ENCODE measurements around the gene CD38.
"Not testable (repeated sequence)": the region's sequence is repeated elsewhere in the genome, so short reads cannot be mapped to it uniquely, and the experiment has no call there.

The CD38 gene

GRCh38 chr4:15852524-15852923 is 74.4 kb downstream of the CD38 start:
- peaks cover 4% of the 10 kb centered on the region for H3K36me3 Mint-ChIP-seq (ENCODE audit: low read depth)
- H3K9me3 Mint-ChIP-seq: no peaks in the 10 kb centered on the region
- DNase-seq: no peak
- H3K4me3 Mint-ChIP-seq: no peak overlapping the region
- H3K4me1 Mint-ChIP-seq: peaks cover 2% of the 10 kb centered on the region
- no peak for ATAC-seq
- H3K27me3 Mint-ChIP-seq: peaks cover 2% of the 10 kb centered on the region
- H3K27ac Mint-ChIP-seq: no peak overlapping the region

GRCh38 chr4:15853345-15853744 is 75.2 kb downstream of the CD38 start:
- Mint-ChIP-seq H3K36me3 (ENCODE audit: low read depth) (peaks cover 2% of the 10 kb centered on the region), H3K4me3 (no peak overlapping the region), H3K9me3 (no peaks in the 10 kb centered on the region), H3K27me3 (peaks cover 2% of the 10 kb centered on the region), H3K27ac (no peak overlapping the region), H3K4me1 (peaks cover 2% of the 10 kb centered on the region)
- no peak for ATAC-seq
- no peak for DNase-seq

GRCh38 chr4:15855804-15856475 is 77.8 kb downstream of the CD38 start:
- ATAC-seq: no peak
- peaks cover 2% of the 10 kb centered on the region for H3K27me3 Mint-ChIP-seq

GRCh38 chr4:15861198-15861597 is 83.1 kb downstream of the CD38 start:
- H3K4me1 Mint-ChIP-seq; H3K36me3 Mint-ChIP-seq (ENCODE audit: low read depth); ATAC-seq; H3K9me3 Mint-ChIP-seq; DNase-seq; H3K27me3 Mint-ChIP-seq; H3K4me3 Mint-ChIP-seq; H3K27ac Mint-ChIP-seq: not testable (repeated sequence)

More at GRCh38 chr4:15855804-15856475, 77.8 kb downstream of the CD38 start:
- no peak overlapping the region for H3K27ac Mint-ChIP-seq
- DNase-seq: no peak
- H3K4me3 Mint-ChIP-seq: no peak overlapping the region
- H3K9me3 Mint-ChIP-seq: no peaks in the 10 kb centered on the region
- H3K4me1 Mint-ChIP-seq: no peaks in the 10 kb centered on the region
- no peaks in the 10 kb centered on the region for H3K36me3 Mint-ChIP-seq (ENCODE audit: low read depth)

- H3K4me1 Mint-ChIP-seq: peaks cover 9% of the 10 kb centered on the region
- H3K9me3 Mint-ChIP-seq: no peaks in the 10 kb centered on the region
- peaks cover 2% of the 10 kb centered on the region for H3K27me3 Mint-ChIP-seq
- H3K4me3 Mint-ChIP-seq: no peak overlapping the region
- H3K27ac Mint-ChIP-seq: no peak overlapping the region
- DNase-seq (no peak), ATAC-seq (no peak)
- H3K36me3 Mint-ChIP-seq (ENCODE audit: low read depth): no peaks in the 10 kb centered on the region
These were observed 86.8 kb downstream of the CD38 start for GRCh38 chr4:15864651-15865566.

DNA sequence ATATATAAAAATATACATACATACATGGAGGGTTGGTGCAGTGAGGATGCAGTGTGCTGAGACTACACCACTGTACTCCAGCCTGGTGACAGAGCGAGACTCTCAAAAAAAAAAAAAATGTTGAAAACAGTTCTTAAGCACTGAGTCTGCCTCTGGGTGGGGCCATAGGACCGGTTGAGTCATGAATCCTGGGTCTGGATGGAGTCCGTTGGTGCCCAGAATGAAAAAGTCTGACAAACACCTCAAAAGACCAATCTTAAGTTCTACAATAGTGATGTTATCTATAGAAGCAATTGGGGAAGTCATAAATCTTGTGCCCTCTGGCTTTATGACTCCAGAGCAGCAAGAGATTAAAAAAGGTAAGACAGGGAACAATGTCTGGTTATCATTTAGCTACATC is 90.0 kb downstream of the CD38 start:
- DNase-seq: no peak
- H3K4me3 Mint-ChIP-seq: no peak overlapping the region
- H3K36me3 Mint-ChIP-seq (ENCODE audit: low read depth): no peaks in the 10 kb centered on the region
- peak; percentile 63 for ATAC-seq
- H3K9me3 Mint-ChIP-seq: no peaks in the 10 kb centered on the region
- H3K4me1 Mint-ChIP-seq: peaks cover 7% of the 10 kb centered on the region
- H3K27ac Mint-ChIP-seq: no peak overlapping the region
- H3K27me3 Mint-ChIP-seq: no peaks in the 10 kb centered on the region

DNA sequence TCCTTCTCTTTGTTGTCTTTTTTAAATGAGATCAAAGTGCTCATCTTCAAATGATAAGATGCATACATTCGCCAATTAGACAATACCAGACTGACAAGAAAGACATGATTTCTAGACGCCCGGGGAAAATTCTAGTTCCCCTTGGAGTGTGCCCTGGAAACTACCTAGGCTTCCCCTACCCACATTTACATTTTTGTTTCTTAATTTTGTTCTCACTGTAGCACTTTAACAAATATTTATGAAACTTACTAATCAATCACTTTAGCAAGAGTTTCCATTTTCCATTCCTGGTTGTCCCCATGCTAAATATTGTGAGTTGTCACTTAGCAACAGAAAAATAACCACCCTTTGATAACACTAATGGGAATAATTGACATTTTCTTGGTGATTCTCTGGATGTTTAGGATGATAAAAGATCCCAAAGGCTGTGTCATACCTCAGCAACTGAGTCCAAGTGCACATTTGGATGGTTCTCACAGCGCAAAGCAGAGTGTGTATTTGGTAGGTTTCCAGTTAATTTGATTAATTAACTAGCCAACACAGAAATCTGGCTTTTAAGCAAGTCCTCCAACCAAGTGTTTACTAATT is 90.8 kb downstream of the CD38 start:
- Mint-ChIP-seq H3K36me3 (ENCODE audit: low read depth) (no peaks in the 10 kb centered on the region), H3K4me3 (no peak overlapping the region), H3K27ac (no peak overlapping the region), H3K27me3 (no peaks in the 10 kb centered on the region), H3K4me1 (peaks cover 7% of the 10 kb centered on the region), H3K9me3 (no peaks in the 10 kb centered on the region)
- DNase-seq (no peak), ATAC-seq (no peak)

DNA sequence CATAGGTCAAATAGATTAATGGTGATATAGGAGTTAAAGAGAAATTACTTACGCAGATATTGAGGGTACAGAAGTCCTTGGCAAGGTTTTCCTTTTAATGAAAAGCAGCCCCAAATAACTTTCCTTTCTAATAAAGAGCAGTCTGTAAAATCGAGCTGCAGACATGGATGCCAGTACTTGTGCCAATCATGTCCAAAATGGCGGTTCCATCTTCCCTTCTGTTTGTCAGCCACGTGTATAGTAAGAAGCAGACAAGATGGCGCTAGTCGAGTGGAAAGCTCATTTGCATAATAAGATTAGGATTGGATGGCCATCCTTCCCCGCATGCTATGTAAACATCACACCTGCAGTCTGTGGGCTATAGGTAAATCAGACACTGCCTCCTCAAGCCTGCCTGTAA is 92.0 kb downstream of the CD38 start:
- no peak overlapping the region for H3K4me3 Mint-ChIP-seq
- ATAC-seq: no peak
- H3K9me3 Mint-ChIP-seq: no peaks in the 10 kb centered on the region
- no peak for DNase-seq
- H3K27ac Mint-ChIP-seq: no peak overlapping the region
- H3K4me1 Mint-ChIP-seq: peaks cover 7% of the 10 kb centered on the region
- no peaks in the 10 kb centered on the region for H3K36me3 Mint-ChIP-seq (ENCODE audit: low read depth)
- no peaks in the 10 kb centered on the region for H3K27me3 Mint-ChIP-seq

GRCh38 chr4:15870921-15871664 is 93.0 kb downstream of the CD38 start:
- no peak for ATAC-seq
- DNase-seq: no peak
- no peak overlapping the region for H3K4me3 Mint-ChIP-seq
- H3K27me3 Mint-ChIP-seq: no peaks in the 10 kb centered on the region
- H3K36me3 Mint-ChIP-seq (ENCODE audit: low read depth): no peaks in the 10 kb centered on the region
- no peaks in the 10 kb centered on the region for H3K9me3 Mint-ChIP-seq
- H3K27ac Mint-ChIP-seq: no peak overlapping the region
- H3K4me1 Mint-ChIP-seq: peaks cover 11% of the 10 kb centered on the region

DNA sequence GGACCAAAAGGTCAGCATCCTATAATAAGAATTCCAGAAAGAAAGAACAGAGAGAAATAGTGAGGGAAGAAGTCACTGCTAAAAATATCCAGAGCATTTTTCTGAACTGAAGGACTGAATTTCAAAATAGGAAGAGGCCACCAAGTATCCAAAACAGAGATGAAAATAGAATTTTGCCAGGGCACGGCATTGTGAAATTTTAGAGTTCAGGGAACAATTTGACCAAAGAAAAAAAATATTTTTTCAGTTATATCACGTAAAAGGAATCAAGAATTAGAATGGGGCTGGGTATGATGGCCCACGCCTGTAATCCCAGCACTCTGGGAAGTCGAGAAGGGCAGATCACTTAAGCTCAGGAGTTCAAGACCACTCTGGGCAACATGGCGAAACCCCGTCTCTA is 95.0 kb downstream of the CD38 start:
- Mint-ChIP-seq H3K27ac (no peak overlapping the region), H3K4me1 (peaks cover 11% of the 10 kb centered on the region), H3K9me3 (peaks cover 8% of the 10 kb centered on the region), H3K27me3 (no peaks in the 10 kb centered on the region), H3K36me3 (ENCODE audit: low read depth) (peaks cover 2% of the 10 kb centered on the region), H3K4me3 (no peak overlapping the region)
- ATAC-seq (no peak), DNase-seq (no peak)

GRCh38 chr4:15874671-15875070 is 96.5 kb downstream of the CD38 start:
- peaks cover 4% of the 10 kb centered on the region for H3K4me1 Mint-ChIP-seq
- H3K4me3 Mint-ChIP-seq: no peak overlapping the region
- H3K9me3 Mint-ChIP-seq: peaks cover 12% of the 10 kb centered on the region
- DNase-seq (no peak), ATAC-seq (no peak)
- no peaks in the 10 kb centered on the region for H3K27me3 Mint-ChIP-seq
- no peak overlapping the region for H3K27ac Mint-ChIP-seq
- H3K36me3 Mint-ChIP-seq (ENCODE audit: low read depth): peaks cover 2% of the 10 kb centered on the region

- H3K4me3 Mint-ChIP-seq: no peak overlapping the region
- peaks cover 4% of the 10 kb centered on the region for H3K4me1 Mint-ChIP-seq
- no peak overlapping the region for H3K27ac Mint-ChIP-seq
- DNase-seq: no peak
- peak; percentile 71 for ATAC-seq
- H3K9me3 Mint-ChIP-seq: peaks cover 12% of the 10 kb centered on the region
- peaks cover 2% of the 10 kb centered on the region for H3K36me3 Mint-ChIP-seq (ENCODE audit: low read depth)
- no peaks in the 10 kb centered on the region for H3K27me3 Mint-ChIP-seq
These were observed 97.7 kb downstream of the CD38 start for GRCh38 chr4:15875663-15876460.

GRCh38 chr4:15878011-15878410 is 99.9 kb downstream of the CD38 start:
- H3K27me3 Mint-ChIP-seq: peaks cover 5% of the 10 kb centered on the region
- no peak overlapping the region for H3K27ac Mint-ChIP-seq
- H3K4me1 Mint-ChIP-seq: peaks cover 5% of the 10 kb centered on the region
- no peak overlapping the region for H3K4me3 Mint-ChIP-seq
- peaks cover 2% of the 10 kb centered on the region for H3K36me3 Mint-ChIP-seq (ENCODE audit: low read depth)
- ATAC-seq (no peak), DNase-seq (peak; percentile 5)
- H3K9me3 Mint-ChIP-seq: peaks cover 12% of the 10 kb centered on the region

- DNase-seq (no peak), ATAC-seq (no peak)
- H3K27ac Mint-ChIP-seq: no peak overlapping the region
- H3K9me3 Mint-ChIP-seq: peaks cover 12% of the 10 kb centered on the region
- H3K27me3 Mint-ChIP-seq: peaks cover 5% of the 10 kb centered on the region
- peaks cover 1% of the 10 kb centered on the region for H3K4me1 Mint-ChIP-seq
- no peak overlapping the region for H3K4me3 Mint-ChIP-seq
- peaks cover 2% of the 10 kb centered on the region for H3K36me3 Mint-ChIP-seq (ENCODE audit: low read depth)
These were observed 103.7 kb downstream of the CD38 start for GRCh38 chr4:15881820-15882219.

Data from activated naive CD8-positive, alpha-beta T cell treated with anti-CD3 and anti-CD28 coated beads, Interleukin-2, amount 50 U/mL, for 24 hours (primary cell).